GM18520 (cell line): ENCODE results near the gene TMOD1.
"Not testable (repeated sequence)": the region's sequence is repeated elsewhere in the genome, so short reads cannot be mapped to it uniquely, and the experiment has no call there.

Experiments
- ATAC-seq: cut with Tn5 transposase; IDR thresholded peaks from one replicate; pipeline ENCODE4 v1.9.1; 2021; ENCODE audit not compliant: unreplicated experiment

Gene TMOD1

DNA sequence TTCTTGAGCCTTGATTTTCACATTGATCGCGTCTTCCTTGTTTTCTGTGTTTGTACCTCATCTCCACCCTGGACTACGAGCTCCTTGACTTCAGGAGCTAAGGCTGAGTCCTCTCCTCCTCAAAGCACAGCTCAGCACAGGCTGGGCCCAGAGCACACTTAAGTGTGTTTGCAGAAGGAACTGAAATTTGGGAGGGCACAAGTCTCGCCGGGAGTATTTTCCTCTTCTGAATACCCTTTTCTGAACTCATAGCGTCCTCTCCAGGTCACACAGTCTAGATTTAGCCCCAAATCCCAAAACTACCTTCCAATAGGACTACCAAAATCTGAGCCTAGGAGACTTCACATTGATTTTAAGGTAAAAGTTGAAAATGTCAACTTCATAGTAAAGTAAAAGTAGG lies 90.1 kb downstream of the TMOD1 start:
- no peak for ATAC-seq

DNA sequence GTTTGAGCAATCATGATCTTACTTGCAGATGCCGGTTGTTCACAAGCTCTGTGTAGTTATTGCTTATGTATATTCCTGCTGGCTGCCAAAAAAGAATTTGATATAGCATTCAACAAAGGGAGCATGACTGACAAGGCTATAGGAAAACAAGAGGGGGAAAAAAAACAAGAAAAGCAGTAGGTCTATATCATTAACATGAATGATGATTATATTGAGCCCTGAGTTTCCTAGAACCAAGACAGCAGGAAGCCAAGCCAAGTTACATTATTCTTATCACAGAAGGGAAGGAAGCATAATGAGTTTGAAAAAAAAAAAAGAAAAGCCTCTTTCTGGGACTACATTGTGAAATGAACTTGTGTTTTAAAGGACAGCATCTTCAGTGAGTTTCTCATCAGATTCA lies 90.7 kb downstream of the TMOD1 start:
- no peak for ATAC-seq

DNA sequence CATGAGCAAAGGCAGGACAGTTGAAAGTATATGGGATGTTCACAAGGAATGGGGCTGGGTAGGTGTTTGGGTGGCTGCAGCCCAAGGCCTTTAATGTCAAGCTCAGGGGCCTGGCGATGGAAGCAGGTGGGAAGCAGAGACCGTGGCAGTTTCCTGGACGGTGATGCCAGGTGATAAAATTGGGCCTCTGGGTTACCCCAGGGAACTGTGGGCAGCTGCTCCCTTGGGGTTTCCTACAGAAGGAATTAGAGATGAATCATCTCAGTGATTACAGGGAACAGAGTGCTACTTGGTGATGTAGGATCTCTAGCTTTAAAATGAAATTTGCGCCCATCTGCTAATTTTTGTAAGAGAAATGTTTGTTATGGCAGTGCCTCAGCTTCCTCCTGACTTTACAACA lies 92.5 kb downstream of the TMOD1 start:
- ATAC-seq, result no peak

DNA sequence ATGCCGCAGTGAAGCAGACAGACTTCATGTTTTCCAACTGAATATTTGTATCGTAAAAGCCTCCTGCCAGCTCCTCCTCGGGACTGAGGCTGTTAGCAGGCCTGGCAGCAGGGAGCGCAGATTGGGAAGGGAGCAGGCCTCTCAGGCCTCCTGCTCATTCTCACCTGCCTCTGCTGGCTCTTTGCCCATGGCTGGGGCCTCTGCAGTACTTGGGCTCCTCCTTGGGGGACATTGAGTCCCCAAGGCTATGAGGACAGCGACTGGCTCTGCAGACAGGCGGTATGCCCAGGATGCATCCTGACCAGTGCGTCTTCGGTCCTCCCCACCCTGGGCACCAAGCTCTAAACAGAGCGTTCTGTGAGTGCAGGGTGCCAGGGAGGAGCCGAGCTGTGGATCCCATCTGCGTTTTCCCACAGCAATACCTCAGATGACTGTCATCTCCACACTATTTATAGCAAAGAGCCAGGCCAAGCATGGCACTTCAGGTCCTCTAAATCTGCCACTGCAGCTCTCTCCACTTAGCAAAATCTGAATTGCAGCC lies 93.0 kb downstream of the TMOD1 start:
- no peak for ATAC-seq

DNA sequence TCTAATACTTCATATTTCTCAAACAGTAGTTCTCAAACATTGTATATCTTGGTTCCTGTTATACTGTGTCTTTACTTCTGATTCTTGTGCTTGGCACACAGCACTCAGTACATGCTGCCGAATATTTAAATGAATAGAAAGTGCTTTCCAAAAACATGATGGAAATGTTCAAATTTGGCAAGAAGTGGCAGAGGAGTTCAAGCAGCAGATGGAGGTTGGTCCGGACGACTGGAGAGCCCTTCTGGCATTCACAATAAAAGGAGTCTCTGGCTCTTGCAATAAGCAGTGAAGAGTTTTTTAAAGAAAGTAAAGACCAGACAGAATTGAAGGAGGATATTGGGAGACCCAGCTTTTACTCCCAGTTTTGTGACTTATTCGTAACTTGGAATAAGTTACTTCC lies 95.4 kb downstream of the TMOD1 start:
- no peak for ATAC-seq

DNA sequence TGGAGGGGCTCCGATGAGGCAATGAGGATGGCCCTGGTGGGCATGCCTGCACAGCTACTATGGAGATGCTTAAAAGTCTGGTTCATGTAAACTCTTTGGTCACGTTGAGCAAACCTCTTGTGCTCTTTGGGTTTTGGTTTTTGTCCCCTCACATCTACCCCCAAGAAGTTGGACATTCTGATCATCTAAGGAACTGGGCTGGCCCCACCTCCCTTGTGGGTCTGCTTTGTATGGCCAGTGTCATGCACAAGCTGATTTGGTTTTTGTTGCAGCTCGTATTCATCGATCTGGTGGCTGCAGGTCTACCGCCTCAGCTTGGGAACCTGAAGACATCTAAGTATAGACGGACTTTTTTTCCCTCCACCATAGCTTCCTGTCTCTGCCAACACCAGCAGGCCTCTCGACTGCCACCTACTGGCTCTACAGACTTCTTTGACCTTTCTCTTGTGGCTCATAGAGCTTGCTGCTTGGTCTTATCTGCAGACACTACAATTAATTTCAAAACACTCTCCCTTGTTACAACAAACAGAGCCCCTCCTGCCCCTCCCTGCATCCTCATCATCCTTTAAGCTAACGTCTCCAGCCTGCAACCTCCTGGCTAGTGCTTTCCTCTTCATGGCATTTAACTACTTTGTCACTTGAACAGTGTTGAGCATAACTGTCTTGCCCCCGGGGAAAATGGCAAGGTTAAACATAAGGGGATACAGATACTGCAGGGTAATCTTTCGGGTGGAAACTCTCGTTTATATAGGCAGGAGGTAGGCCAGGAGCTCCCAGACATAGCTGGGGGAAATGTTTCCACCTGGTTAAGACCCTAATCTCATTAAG lies 97.2 kb downstream of the TMOD1 start:
- ATAC-seq, result peak; percentile 79

DNA sequence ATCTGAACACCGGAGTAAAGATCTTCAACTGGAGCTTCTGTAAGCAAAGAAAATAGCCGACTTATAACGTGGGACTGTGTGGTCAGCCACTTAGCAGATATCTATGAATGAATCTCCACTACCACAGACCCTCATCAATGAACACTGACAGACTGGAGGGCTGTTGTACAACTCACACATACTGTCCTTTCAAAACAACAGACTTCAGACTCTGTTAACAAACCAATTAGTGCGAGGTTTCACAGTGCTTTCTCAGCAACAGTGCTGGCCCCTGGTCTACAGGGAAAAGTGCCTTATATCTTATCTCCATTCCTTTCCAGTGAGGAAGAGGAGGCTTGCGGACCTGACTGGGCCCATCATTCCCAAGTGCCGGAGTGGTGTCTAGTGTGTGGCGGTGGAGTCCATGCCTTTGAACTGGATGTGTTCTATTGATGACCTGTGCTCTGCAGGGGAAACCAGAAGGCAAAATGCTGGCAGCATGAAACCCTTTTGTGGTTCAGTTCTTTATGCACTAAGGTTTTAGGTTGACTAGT lies 97.9 kb downstream of the TMOD1 start:
- ATAC-seq, result no peak

DNA sequence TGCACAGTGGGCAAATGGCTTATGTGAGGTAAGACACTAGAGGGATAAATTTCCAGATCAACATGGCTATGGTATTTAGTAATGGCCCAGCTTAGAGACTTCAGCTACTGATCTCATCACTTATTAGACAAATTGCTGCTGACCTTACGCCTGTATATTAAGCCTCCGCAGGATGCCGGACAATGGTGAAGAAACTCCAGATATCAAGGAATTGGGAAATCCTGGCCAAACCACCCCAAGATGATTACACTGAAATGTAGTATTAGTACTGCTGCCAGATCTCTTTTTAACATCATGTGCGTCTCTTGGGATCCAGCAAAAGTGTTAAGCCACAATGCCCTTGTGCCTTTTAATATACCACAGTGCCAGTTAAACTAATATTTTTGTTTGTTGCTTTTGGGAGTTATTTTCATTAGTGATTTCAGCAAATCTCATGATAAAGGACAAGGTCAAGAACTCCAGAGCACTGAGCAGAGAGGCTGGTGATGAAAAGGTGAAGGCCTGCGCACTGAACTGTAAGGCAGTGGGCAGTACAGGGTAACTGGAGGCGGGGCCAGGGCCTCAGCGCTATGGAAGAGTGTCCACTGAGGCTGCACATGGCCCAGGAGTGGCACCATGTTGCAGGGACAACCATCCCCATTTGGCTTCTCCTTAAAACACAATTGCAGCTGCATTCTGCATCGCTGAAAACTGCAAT lies 99.2 kb downstream of the TMOD1 start:
- no peak for ATAC-seq

DNA sequence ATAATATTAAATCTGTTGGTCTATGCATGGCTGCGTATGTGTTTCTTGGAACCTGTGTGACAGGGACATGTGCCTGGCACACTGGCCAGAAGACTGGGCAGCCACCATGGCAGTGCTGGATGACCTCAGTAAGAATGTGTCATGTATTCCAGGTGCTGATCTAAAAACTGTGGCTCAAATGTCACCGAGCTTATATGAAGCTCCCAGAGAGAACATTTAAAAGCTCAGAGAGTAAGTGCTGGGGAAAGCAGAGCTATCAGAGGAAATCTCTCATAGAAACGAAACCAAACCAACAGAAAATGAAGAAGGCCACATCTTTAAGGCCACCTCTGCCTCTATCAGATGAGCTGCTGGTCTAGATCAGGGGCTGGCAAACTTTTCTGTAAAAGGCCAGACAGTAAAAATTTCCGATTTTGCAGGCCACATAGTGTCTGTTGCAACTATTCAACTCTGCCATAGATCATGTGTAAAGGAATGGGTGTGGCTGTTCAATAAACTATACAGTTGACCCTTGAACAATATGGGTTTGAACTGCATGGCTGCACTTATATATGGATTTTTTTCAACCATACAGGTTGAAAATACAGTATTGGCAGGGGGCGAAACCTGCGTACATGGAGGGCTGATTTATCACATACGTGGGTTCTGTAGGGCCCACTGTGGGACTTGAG lies 99.9 kb downstream of the TMOD1 start:
- no peak for ATAC-seq

DNA sequence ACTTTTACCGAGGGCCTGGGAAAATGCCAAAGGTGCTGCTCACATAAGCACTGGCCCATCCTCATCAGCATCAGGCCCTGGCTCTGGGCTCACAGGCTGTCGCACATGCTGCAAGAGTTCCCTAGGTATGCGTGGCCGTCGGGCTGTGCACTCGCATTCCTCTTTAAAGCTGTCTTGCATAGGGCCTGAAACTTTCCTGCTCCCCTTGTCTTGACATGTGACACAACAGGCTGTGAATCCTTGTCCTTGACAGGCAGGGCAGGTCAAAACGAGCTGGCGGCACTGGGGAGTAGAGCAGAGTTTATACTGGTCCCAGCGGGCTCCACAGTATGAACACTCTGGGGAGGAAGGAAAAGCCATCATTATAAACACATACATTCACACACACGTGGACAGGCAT lies 101.0 kb downstream of the TMOD1 start:
- ATAC-seq, result no peak

DNA sequence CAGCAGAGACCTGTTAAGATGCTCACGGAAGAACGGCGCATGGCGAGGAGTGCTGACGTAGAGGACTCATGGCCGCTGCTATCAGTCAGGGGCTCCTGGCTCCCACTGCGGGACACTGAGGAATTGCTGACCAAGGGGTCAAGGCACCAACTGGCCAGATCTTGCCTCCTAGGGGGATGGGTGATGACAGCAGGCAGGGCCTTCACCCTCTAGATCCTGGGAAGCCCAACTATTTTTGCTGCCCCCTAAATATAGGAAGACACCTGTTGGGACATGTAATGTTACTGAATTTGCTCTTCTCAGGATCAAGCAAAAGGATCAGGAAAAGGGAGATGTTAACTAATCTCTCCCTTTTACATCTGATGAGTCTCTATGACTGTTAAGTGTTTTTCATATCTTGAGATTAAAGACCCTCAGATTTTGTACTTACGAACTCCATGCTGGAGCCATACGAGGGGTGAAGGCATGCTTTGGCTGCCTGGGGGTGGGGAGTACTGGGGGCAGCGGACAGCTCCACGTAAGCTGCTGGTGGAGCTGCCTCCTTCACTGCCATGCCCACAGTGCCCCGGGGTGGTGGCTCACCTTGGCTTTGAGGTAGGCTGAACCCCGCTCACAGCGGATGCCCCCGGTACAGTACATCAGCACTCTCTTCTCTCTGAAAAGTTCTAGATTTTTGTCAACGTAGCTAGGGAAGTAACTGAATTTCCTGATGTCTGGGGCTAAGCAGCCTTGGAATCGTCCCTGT lies 103.6 kb downstream of the TMOD1 start:
- ATAC-seq, result no peak

DNA sequence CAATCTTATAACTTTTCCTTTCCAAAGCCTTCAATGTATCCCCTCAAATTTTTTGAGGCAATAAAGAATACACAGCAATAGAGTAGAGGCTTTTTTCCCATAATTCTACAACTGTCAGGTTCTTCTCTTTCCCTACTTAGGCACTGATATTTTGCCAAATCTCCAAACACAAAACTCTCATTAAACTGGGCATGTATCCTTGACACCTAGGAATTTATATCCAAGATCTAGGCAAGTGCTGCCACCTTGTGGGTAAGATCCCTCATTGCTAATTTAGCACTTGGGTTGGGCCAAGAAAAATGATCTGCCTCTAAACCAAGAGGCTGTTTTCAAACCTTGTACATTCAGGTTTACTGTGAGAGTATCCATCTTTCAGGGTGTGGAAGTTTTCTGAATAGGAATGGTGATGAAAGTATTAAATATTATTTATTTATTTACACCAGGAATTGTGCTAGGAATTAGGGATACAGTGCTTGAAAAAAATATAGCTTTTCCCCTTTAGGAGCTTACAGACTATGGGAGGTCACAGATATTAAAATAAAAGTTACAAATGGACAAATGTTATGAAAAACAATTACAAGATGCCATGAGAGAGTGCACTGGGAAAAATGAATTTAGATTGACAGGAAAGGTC lies 114.1 kb downstream of the TMOD1 start:
- no peak for ATAC-seq

DNA sequence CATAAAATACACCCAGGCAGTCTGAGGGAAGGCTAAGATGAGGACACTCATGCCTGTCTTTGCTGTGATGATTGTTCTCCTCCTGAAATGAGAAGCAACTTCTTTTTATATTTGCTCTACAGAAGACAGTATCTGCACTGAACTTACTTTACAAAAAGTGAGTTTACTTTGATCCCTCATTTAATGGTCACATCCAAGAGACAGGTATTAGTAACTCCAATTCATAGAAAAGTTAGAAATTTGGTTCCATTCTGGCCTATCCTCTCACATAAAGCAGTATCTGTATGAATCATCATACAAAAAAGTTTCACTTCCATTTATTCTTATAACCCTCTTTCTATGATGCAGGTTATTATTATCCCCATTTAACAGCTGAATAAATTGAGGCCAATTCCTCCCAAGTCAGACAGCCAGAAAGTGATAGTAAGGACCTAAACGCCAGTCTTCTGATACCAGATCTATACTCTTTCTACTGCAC lies 116.5 kb downstream of the TMOD1 start:
- ATAC-seq, result no peak

DNA sequence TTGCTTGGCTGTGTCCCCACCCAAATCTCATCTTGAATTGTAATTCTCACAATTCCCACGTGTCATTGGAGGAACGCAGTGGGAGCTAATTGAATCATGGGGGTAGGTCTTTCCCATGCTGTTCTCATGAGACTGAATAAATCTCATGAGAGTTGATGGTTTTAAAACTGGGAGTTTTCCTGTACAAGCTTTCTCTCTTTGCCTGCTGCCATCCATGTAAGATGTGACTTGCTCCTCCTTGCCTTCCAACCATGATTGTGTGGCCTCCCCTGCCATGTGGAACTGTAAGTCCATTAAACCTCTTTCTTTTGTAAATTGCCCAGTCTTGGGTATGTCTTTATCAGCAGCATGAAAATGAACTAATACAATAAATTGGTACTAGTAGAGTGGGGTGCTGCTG lies 118.6 kb downstream of the TMOD1 start:
- not testable (repeated sequence) for ATAC-seq

DNA sequence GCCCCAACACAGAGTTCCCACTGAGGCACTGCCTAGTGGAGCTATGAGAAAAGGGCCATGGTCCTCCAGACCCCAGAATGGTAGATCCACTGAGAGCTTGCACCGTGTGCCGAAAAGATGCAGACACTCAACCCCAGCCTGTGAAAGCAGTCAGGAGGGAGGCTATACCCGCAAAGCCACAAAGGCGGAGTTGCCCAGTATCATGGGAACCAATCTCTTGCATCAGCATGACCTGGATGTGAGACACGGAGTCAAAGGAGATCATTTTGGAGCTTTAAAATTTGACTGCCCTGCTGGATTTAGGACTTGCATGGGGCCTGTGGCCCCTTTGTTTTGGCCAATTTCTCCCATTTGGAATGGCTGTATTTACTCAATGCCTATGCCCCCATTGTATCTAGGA lies 121.0 kb downstream of the TMOD1 start:
- ATAC-seq, result not testable (repeated sequence)

DNA sequence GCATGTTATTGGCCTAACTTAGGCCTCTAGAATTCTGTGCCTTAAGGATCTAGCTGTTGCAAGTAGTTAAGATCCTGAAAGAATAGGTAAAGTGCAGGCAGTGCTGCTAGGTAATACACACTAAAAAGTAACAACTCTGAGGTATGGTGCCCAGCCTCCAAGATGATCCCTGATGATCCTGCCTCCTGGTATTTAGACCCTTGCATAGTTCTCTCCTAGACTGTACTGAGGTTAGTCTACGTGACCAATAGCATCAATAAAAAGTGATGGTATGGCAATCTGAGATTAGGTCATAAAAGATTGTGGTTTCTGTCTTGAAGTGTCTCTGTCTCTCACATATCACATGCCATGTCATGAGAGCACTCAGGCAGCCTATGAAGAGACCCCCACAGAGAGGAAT lies 122.5 kb downstream of the TMOD1 start:
- no peak for ATAC-seq

DNA sequence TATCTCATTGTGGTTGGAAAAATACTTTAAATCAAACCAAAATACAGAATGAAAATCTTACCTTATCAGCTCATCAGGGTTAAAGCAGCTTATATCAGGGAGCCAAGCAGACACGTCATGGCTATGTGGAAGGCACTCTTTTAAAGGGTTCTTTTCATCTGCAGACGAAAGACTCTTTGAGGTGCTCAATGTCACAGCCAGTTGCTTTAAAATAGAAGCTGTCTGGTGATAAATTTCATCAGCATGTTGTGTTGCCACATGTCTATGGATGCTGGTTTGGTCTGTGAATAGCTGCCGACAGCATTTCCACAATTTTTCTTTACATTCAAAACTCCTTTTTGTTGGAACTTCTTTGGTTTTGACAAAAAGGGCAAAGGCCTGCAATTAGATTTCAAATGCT lies 124.2 kb downstream of the TMOD1 start:
- ATAC-seq, result no peak

DNA sequence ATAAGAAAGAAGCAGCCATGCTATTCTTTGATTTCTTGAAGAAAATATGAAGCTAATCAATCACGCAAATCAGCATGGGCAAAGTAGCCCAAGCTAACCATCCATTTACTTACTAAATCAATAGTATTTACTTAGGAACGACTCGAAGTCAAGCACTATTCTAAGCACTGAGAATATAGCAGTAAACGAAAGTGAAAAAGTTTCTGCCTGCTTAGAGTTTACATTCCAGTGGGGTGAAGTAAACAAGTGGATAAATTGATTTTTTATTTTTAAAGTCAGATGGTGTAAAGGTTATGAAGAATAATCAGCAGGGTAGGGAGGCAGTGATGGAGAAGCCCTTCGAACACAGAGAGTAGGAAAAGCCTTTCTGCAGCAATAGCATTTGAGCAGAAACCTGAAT lies 126.2 kb downstream of the TMOD1 start:
- no peak for ATAC-seq

DNA sequence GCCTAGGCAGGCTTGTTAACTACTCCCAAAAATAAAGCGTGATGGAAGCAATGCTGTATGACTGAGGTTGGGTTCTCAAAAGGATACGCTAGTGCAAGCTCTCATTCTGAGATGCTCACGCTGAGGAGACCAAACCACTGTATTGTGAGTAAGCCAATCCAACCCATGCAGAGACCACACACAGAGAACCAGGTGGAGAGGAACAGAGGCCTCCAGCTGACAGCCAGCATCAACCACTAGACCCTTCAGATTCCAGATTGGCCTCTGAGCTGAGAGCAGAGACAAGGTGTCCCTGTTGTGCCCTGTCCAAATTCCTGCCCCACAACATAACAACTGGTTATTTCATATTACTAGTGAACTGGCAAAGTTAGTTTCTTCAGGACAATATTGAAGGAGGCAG lies 127.2 kb downstream of the TMOD1 start:
- no peak for ATAC-seq

DNA sequence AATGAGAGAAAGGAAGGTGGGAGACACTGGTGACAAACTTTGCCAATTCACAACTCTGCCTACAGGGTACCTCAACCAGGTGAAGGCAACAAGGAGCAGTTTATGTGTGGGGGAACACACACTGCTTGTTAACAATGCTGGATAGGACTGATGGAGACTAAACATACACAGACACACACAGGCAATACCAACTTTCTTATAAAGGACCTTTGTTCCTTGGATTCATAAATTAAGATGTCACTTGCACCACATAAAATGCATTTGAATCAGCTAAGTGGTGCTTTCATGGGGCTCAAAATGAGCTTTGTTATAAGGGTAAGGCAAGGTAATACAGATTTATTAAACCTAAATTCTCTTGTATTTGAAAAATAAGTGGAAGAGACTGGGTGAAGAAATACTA lies 127.7 kb downstream of the TMOD1 start:
- no peak for ATAC-seq
